Stimulated activated CD8-positive, alpha-beta memory T cell treated with anti-CD3 and anti-CD28 coated beads, Interleukin-7, amount 100 ng/mL, for 48 hours (primary cell): ENCODE data around the gene E4F1.

Experiments used
- DNase-seq, 2 donors: peaks; one replicate each; pipeline ENCODE4 v3.0.0-alpha.2; 2020; ENCODE audit warnings: low read depth in 1 of 2; ENCODE audit errors: extremely low read depth in 1 of 2

E4F1 gene

DNA sequence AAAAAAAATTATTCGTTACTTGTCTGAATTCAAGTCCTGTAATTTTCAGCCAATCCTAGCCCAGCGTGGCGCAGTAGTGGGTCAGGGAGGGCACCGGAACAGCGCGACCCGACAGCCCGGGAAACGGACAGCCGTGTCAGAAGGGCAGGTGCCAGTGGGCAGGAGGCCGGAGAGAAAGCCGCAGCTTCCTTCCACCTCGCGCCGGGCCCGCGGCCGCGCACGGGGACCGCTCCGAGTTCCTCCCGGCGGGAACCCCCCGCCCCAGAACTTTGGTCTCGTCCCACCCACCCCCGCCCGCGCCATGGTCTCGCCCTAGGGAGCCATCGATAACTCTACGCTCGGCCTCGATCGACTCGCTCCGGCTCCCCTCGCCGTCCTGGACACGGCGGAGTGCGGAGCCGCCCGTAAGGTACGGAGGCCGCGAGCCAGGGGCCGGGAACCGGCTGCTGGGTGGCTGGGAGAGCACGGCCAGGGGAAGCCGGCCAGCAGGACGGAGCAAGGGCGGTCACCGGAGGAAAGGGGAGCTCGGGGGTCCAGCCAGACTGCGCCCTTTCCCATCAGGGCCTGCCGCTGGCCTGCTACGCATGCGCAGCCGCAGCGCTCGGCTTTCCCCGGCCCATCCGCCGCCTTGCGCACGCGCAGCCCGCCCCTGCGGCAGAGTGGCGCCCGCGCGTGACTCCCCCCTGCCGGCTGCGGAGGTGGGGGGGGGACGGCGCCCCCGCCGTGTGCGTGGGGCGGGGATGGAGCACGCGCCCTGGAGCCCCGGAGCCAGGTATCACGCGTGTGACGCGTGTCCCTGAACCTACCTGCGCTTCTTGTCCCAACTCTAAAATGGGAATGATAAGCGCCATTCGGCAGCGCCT is 18.1 kb upstream of the E4F1 start, which contains the start of gene MLST8:
Gene MLST8, plus strand, starts transcription at position 351 of the 863 bp plus-strand sequence. CDS start 632 bp downstream, outside the sequence.
- DNase-seq, result peak; percentile 70 to 80

DNA sequence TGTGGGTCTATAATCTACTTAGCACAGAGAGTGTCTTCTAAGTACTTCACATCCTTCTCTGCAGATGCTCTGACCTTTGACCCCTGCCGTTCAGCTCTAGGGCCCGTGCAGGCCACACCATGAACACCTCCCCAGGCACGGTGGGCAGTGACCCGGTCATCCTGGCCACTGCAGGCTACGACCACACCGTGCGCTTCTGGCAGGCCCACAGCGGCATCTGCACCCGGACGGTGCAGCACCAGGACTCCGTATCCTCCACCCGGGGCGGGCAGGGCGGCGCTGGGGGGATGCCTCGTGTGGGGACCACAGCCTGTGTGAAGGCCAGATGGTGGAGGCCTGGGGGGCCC is 17.5 kb upstream of the E4F1 start:
- DNase-seq, result no peak

DNA sequence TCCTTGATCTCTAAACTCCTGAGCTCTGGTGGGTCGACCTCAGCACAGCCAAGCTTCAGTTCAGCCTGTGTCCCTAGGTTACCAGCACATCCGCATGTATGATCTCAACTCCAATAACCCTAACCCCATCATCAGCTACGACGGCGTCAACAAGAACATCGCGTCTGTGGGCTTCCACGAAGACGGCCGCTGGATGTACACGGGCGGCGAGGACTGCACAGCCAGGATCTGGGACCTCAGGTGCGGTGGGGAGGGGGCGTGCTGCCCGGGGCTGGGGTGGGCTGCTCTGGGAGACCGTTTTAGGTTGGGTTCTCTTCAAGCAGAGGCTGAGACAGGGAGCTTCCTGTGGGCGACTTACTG is 17.0 kb upstream of the E4F1 start:
- DNase-seq, result no peak

DNA sequence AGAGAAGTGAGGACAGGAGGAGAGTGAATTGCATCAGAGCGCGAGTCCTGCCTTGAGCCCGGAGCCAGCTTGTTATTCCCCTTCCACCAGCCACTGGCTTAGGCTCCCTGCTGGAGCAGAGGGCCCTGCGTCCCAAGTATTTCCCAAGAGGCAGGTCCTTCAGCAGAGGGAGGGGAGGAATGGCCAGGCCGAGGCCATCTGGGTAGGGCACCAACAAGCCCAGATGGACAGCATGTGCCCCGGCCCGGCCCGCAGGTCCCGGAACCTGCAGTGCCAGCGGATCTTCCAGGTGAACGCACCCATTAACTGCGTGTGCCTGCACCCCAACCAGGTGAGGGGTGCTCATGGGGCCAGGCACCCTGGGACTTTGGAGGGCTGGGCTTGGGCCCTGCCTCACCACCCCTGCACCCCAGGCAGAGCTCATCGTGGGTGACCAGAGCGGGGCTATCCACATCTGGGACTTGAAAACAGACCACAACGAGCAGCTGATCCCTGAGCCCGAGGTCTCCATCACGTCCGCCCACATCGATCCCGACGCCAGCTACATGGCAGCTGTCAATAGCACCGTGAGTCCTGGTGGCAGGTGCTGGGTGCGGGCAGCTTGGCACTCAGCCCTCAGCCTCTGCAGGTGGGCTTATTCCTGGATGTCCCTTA is 16.5 kb upstream of the E4F1 start:
- DNase-seq, result no peak

- DNase-seq, result no peak
Observed at GRCh38 chr16:2207872-2208271, 15.5 kb upstream of the E4F1 start.

GRCh38 chr16:2208308-2208707 is 15.1 kb upstream of the E4F1 start:
- no peak for DNase-seq

- no peak for DNase-seq
Observed at GRCh38 chr16:2208772-2209171, 14.6 kb upstream of the E4F1 start.

DNA sequence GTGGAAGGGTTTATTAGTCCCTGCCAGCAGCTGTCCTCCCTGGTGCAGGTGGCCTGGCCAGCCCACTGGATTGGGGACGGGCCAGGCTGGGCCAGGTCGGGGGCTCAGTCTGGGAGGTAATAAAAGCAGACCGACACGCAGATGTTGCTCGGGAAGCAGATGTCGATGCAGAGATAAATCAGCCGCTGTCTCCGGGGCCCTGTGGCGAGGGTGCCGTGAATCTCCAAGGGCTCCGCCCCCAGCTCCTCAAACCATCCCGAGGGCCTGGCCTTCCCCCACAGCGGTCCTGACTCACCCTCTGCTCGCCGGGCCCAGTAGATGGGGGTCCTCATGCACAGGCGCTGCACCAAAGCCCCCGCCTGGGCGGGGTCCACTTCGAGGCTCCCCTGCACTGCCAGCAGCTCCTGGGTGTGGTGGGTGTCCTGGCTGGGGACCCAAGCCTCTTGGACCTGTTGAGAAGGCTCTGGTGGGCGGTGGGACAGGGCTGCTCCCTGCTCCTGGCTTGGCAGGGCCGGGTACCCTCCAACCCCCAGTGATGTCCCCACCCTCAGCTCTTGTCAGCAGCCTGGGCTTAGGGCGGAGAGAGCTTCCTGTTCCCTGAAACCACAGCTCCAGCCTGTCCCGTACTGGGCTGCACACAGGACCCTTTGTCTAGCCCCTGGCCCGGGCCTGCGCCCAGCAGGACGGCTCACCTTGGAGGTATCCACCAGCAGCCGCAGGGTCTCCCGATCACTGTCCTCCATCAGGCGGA is 14.0 kb upstream of the E4F1 start:
- no peak for DNase-seq

GRCh38 chr16:2210009-2210332 is 13.4 kb upstream of the E4F1 start:
- no peak for DNase-seq

DNA sequence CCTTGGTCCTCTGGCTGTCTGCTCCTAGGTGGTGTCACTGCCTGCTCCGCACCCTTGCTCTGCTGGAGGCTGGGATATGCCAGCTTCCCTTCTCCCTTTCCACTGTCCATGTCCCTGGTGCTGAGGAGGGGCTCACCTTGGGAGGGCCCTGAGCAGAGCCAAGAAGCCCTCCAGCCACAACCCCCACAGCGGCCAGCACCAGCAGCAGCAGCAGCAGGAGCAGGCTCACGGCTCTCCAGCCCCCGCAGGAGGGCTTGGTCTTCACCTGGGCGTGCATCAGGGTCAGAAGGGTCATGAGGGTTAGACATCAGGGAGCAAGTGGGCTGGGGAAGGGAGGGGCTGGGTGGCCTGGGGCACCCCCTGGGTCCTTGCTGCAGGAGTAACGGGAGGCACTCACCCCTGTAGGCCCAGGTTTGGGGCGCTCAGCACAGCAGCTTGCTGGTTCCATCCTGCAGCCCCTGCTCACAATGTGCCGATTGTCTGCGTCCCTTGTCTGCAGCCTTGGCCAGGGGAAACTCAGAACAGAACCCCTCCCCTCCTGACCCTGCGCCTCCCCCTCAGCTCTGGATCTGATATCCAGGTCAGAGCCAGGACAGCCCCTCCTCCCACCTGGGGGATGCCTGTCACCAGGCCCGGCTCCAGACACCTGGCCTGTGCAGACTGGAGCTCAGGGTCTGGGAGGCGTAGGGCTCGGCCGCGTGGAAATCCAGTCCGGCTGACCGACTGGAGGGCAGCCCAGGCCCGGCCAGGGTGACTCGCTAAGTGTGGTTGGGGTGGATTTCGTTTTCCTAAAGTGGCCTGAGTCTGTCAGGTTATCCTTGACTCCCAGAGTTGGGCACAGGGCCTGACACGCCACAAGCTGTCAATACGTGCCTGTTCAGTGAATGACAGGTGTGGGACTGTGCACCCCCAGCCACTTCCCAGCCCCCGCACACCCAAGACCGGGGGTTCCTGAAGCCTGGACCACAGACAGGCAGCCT is 12.7 kb upstream of the E4F1 start, which contains the start of gene BRICD5:
Gene BRICD5, minus strand, starts transcription at position 478 of the 980 bp plus-strand sequence. Its CDS starts 30 bp downstream, at position 448.
- no peak for DNase-seq

DNA sequence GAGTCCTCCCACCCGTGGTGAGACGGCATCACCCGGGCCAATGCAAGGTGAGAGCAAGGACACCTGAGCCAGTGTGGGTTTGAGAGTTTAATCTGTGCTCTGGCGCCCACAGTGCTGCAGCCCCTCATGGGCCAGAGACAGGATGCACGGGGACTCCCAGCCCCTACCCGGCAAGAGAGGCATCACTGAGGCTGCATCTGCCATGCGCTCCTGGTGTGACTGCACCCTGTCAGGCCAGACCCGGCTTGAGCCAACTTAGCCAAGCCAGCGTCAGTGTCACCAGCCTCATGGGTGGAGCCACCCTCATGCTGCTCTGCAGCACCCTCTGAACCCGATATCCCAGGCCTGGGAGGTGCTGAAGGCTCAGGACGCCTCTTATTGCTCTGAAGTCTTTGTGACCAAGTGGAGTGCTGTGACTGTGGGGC is 11.5 kb upstream of the E4F1 start:
- no peak for DNase-seq

GRCh38 chr16:2212362-2213324 is 10.7 kb upstream of the E4F1 start:
- DNase-seq, result no peak

- DNase-seq, result no peak
Observed at GRCh38 chr16:2213817-2214718, 9.3 kb upstream of the E4F1 start.

DNA sequence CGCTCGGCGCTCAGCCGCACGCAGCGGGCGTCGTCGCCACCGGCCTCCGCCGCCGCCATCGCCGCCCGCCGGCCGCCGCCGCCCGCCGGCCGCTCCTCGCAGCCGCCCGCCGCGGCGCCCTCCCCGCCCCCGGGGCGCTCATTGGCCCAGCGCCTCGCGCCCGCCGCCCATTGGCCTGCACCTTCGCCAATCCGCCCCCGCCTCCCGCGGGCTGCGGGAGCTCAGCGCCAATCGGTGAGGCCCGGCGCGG is 8.7 kb upstream of the E4F1 start, which contains the start of gene PGP:
Gene PGP, minus strand, starts transcription at position 122 of the 250 bp plus-strand sequence. Its CDS starts 63 bp downstream, at position 59.
- no peak for DNase-seq

- no peak for DNase-seq
Observed at GRCh38 chr16:2216330-2216729, 7.1 kb upstream of the E4F1 start.

DNA sequence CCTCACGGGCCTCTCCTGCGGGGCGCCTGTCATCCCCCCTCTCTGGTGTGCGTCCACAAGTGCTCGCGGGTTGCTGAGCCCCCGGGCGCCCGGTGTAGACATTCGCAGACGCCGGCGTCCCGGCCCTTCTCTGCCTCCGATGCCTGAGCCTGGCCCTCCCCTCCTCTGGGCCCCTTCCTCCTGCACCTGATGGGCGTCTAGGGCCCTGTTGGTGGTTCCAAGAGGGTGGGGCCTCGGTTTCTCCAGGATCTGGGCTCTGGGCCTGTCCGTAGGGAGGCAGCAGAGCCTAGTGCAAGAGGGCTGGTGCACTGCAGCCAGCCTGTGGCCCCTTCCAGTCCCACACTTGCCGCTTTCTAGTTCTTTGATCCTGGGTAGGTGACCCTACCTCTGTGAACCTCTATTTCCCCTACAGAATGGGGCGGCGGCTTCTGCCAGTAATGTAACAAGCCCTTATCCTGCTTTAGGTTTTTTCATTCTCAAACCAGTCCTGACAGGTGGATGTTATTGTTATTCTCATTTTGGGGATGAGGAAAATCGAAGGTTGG is 623 bp downstream of the E4F1 start:
- DNase-seq, result no peak

DNA sequence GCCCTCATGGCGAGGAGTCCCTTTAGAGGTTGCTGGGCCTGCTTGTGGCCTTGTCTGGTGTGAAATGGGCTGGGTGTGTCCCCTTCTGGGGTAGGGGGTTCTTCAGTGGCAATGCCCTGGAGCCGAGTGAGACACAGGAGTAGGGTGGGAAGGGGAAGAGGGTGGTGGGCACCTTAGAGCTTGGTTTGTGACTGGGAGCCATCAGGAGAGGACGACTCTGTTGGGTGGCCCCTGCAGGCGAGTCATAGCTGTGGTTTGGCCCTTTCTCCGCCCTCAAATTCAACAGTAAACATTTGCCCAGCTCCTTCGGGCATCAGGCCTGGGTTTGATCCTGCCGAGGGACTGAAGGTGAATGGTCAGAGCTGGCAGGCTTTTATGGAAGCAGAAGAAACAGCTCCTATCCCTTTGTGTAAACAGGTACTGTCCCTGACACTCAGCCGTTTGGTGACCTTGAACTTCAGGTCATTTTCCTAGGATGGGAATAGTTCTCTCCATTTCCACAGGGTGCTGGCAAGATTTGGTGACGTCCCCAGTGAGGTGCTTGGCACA is 2.9 kb downstream of the E4F1 start:
- DNase-seq, result no peak

GRCh38 chr16:2226918-2227317 is 3.5 kb downstream of the E4F1 start:
- no peak for DNase-seq
